Neural progenitor cell (in vitro differentiated cells): ENCODE results near the gene R3HDM2. TPM values are rescaled to one million over a fixed set of nuclear protein-coding genes. Genes with fewer than 3 reads are reported as not detected.
A peak's percentile ranks its signal among the peaks of the same experiment; 100 is the strongest.

Experiments
- DNase-seq: peaks from one replicate; pipeline ENCODE4 v3.0.0-alpha.2; 2016; ENCODE audit warnings: low spot score
- H2AFZ ChIP-seq: fragments of 200-600 bp; sonication (generic); replicated peaks from 2 replicates; pipeline ENCODE4 v1.6.1; 2016; ENCODE audit warnings: antibody characterized with exemption
- H3F3A ChIP-seq: fragments of 200-600 bp; sonication (generic); 2 replicates; pipeline ENCODE4 v1.6.1; 2016; ENCODE audit warnings: antibody characterized with exemption, low read depth
- H3K27ac ChIP-seq: fragments of 200-600 bp; sonication (generic); 2 replicates; pipeline ENCODE4 v1.5.1; 2016; ENCODE audit warnings: mild to moderate bottlenecking
- H3K27me3 ChIP-seq: fragments of 200-600 bp; sonication (generic); 2 replicates; pipeline ENCODE4 v1.6.1; 2016; ENCODE audit warnings: mild to moderate bottlenecking, moderate library complexity
- H3K36me3 ChIP-seq: fragments of 200-600 bp; sonication (generic); 2 replicates; pipeline ENCODE4 v1.5.1; 2016
- H3K4me1 ChIP-seq: fragments of 200-600 bp; sonication (generic); 2 replicates; pipeline ENCODE4 v1.6.1; 2016; ENCODE audit warnings: mixed run types
- H3K4me2 ChIP-seq: fragments of 200-600 bp; sonication (generic); 2 replicates; pipeline ENCODE4 v1.6.1; 2016
- H3K4me3 ChIP-seq: fragments of 200-600 bp; sonication (generic); 2 replicates; pipeline ENCODE4 v1.5.1; 2016
- H3K79me2 ChIP-seq: fragments of 200-600 bp; sonication (generic); 2 replicates; pipeline ENCODE4 v1.6.1; 2016; ENCODE audit warnings: low read depth
- H3K9ac ChIP-seq: fragments of 200-600 bp; sonication (generic); 2 replicates; pipeline ENCODE4 v1.6.1; 2016
- H3K9me3 ChIP-seq: fragments of 200-600 bp; sonication (generic); 2 replicates; pipeline ENCODE4 v1.5.1; 2016; ENCODE audit warnings: low read depth
- H4K20me1 ChIP-seq: fragments of 200-600 bp; sonication (generic); 2 replicates; pipeline ENCODE4 v1.6.1; 2016; ENCODE audit warnings: low read depth
- H3K27ac Mint-ChIP-seq: 3 replicates; pipeline ENCODE4 v1.8.0; 2021; ENCODE audit warnings: mixed read lengths
- H3K27me3 Mint-ChIP-seq: 2 replicates; pipeline ENCODE4 v1.8.0; 2022; ENCODE audit warnings: low read depth, mild to moderate bottlenecking, inconsistent platforms, moderate library complexity, mixed read lengths; ENCODE audit not compliant: insufficient read depth
- H3K36me3 Mint-ChIP-seq: 3 replicates; pipeline ENCODE4 v1.8.0; 2021; ENCODE audit warnings: mixed read lengths
- H3K4me1 Mint-ChIP-seq: 3 replicates; pipeline ENCODE4 v1.8.0; 2021; ENCODE audit warnings: mixed read lengths
- H3K4me3 Mint-ChIP-seq: 3 replicates; pipeline ENCODE4 v1.8.0; 2021; ENCODE audit warnings: mild to moderate bottlenecking, moderate library complexity, mixed read lengths
- H3K9me3 Mint-ChIP-seq: 3 replicates; pipeline ENCODE4 v1.8.0; 2020; ENCODE audit warnings: mixed read lengths
- CTCF ChIP-seq: fragments of 200-600 bp; sonication (generic); IDR thresholded peaks from 2 replicates; pipeline ENCODE4 v1.5.1; 2017; ENCODE audit warnings: antibody characterized with exemption, mild to moderate bottlenecking
- EZH2 ChIP-seq: fragments of 200-600 bp; sonication (generic); IDR thresholded peaks from 2 replicates; pipeline ENCODE4 v1.6.1; 2017; ENCODE audit warnings: antibody characterized with exemption, mild to moderate bottlenecking, moderate library complexity
- EZH2phosphoT487 ChIP-seq: fragments of 200-600 bp; sonication (generic); IDR thresholded peaks from 2 replicates; pipeline ENCODE4 v1.6.1; 2017; ENCODE audit warnings: antibody characterized with exemption
- total RNA-seq: library from RNA; depleted of rRNA; stranded (reverse); fragments of >200 nt; gene quantifications from 2 replicates; pipeline ENCODE4 v1.2.3, GENCODE V29; 2015; ENCODE audit warnings: low replicate concordance

Gene R3HDM2
- total RNA-seq, 1 donor from 2014 or later, result 40.0 TPM

- Mint-ChIP-seq H3K4me1 (peaks cover 42% of the 10 kb centered on the region), H3K36me3 (no peaks in the 10 kb centered on the region), H3K27ac (no peak overlapping the region), H3K9me3 (peaks cover under 1% of the 10 kb centered on the region), H3K4me3 (peak overlapping the region; percentile 87), H3K27me3 (peaks cover 58% of the 10 kb centered on the region)
- Histone ChIP-seq H3K4me2 (peak overlapping the region; percentile 91), H3K4me1 (peaks cover 37% of the 10 kb centered on the region), H4K20me1 (peaks cover 26% of the 10 kb centered on the region), H3K9ac (no peak overlapping the region), H3F3A (peaks cover 67% of the 10 kb centered on the region), H3K79me2 (no peaks in the 10 kb centered on the region), H3K36me3 (no peaks in the 10 kb centered on the region), H3K4me3 (peak overlapping the region; percentile 60), H3K27ac (no peak overlapping the region), H2AFZ (peak overlapping the region; percentile 58), H3K9me3 (no peaks in the 10 kb centered on the region), H3K27me3 (peaks cover 65% of the 10 kb centered on the region)
- no peak for TF ChIP-seq EZH2phosphoT487
- TF ChIP-seq CTCF, result peak; percentile 85
- no peak for TF ChIP-seq EZH2
- peak; percentile 93 for DNase-seq
Observed at GRCh38 chr12:57242691-57243454, 188.0 kb downstream of the R3HDM2 start.

GRCh38 chr12:57242329-57242690, 188.5 kb downstream of the R3HDM2 start:
- H3K27me3 Mint-ChIP-seq, result peaks cover 63% of the 10 kb centered on the region
- no peak overlapping the region for H3K27ac ChIP-seq

GRCh38 chr12:57241402-57242310, 189.2 kb downstream of the R3HDM2 start:
- Histone ChIP-seq H3K4me2 (peak overlapping the region; percentile 91), H3K27me3 (peaks cover 77% of the 10 kb centered on the region), H3K4me1 (peaks cover 46% of the 10 kb centered on the region), H3K4me3 (peak overlapping the region; percentile 60), H4K20me1 (peaks cover 38% of the 10 kb centered on the region), H3K36me3 (no peaks in the 10 kb centered on the region), H3K27ac (no peak overlapping the region), H3K9me3 (no peaks in the 10 kb centered on the region), H3K9ac (no peak overlapping the region), H3F3A (peaks cover 76% of the 10 kb centered on the region), H2AFZ (no peak overlapping the region), H3K79me2 (no peaks in the 10 kb centered on the region)
- no peaks in the 10 kb centered on the region for H3K9me3 Mint-ChIP-seq
- peaks cover 70% of the 10 kb centered on the region for H3K27me3 Mint-ChIP-seq
- no peak overlapping the region for H3K27ac Mint-ChIP-seq
- peaks cover 46% of the 10 kb centered on the region for H3K4me1 Mint-ChIP-seq
- no peaks in the 10 kb centered on the region for H3K36me3 Mint-ChIP-seq
- peak; percentile 3 for TF ChIP-seq CTCF
- peak; percentile 2 for TF ChIP-seq EZH2
- peak; percentile 64 for TF ChIP-seq EZH2phosphoT487
- DNase-seq, result no peak
- peak overlapping the region; percentile 86 for H3K4me3 Mint-ChIP-seq

More at GRCh38 chr12:57242329-57242690, 188.5 kb downstream of the R3HDM2 start:
- Histone ChIP-seq H3K4me2 (peak overlapping the region; percentile 91), H2AFZ (no peak overlapping the region), H3K4me1 (peaks cover 40% of the 10 kb centered on the region), H3K4me3 (peak overlapping the region; percentile 60), H3K9ac (no peak overlapping the region), H3K36me3 (no peaks in the 10 kb centered on the region), H3K27me3 (peaks cover 71% of the 10 kb centered on the region), H3F3A (peaks cover 72% of the 10 kb centered on the region), H3K79me2 (no peaks in the 10 kb centered on the region), H3K9me3 (no peaks in the 10 kb centered on the region), H4K20me1 (peaks cover 31% of the 10 kb centered on the region)
- no peak for TF ChIP-seq CTCF
- no peak for TF ChIP-seq EZH2phosphoT487
- TF ChIP-seq EZH2, result no peak
- Mint-ChIP-seq H3K4me1 (peaks cover 46% of the 10 kb centered on the region), H3K4me3 (peak overlapping the region; percentile 87), H3K36me3 (no peaks in the 10 kb centered on the region), H3K27ac (no peak overlapping the region), H3K9me3 (no peaks in the 10 kb centered on the region)
- no peak for DNase-seq
